HL-60 (cell line): Measurements from ENCODE around the gene CERS4.

Experiments
- CTCF ChIP-seq: IDR thresholded peaks from one replicate; pipeline ENCODE4 v1.5.1; 2011; ENCODE audit warnings: low read length, control low read depth, inconsistent platforms; ENCODE audit not compliant: insufficient read depth
- GABPA ChIP-seq: IDR thresholded peaks from 2 replicates; pipeline ENCODE4 v1.6.1; 2012; ENCODE audit warnings: low read depth
- POLR2AphosphoS5 ChIP-seq: IDR thresholded peaks from 2 replicates; pipeline ENCODE4 v1.6.1; 2012; ENCODE audit warnings: low read depth
- SPI1 ChIP-seq: IDR thresholded peaks from 2 replicates; pipeline ENCODE4 v1.6.1; 2012; ENCODE audit warnings: low read depth, mild to moderate bottlenecking, borderline replicate concordance
- TF ChIP-seq, protein P1 (sequence below): IDR thresholded peaks from 2 replicates; pipeline ENCODE4 v1.6.1; 2012; ENCODE audit warnings: low read depth; ENCODE audit not compliant: insufficient replicate concordance

DNA sequence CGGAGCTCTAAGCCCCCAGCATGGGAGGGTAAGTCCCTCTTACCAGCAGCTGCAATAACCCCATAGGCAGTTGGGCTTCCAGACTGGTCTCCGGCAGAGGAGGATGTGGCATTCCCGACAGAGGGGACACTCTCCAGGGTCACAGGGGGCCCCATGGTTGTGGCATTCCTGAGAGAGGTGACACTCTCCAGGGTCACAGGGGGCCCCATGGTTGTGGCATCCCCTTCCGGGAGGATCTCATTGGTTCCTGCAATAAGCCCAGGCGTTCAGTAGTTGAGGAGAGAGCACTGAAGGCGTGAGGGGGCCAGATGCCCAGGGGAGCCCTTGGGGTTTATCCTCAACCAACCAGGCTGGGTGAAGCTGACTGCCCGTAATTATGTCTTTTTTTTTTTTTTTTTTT lies 93.6 kb downstream of the CERS4 start:
- TF ChIP-seq CTCF, result no peak
- no peak for TF ChIP-seq POLR2AphosphoS5
- no peak for TF ChIP-seq GABPA
- TF ChIP-seq, protein P1, sequence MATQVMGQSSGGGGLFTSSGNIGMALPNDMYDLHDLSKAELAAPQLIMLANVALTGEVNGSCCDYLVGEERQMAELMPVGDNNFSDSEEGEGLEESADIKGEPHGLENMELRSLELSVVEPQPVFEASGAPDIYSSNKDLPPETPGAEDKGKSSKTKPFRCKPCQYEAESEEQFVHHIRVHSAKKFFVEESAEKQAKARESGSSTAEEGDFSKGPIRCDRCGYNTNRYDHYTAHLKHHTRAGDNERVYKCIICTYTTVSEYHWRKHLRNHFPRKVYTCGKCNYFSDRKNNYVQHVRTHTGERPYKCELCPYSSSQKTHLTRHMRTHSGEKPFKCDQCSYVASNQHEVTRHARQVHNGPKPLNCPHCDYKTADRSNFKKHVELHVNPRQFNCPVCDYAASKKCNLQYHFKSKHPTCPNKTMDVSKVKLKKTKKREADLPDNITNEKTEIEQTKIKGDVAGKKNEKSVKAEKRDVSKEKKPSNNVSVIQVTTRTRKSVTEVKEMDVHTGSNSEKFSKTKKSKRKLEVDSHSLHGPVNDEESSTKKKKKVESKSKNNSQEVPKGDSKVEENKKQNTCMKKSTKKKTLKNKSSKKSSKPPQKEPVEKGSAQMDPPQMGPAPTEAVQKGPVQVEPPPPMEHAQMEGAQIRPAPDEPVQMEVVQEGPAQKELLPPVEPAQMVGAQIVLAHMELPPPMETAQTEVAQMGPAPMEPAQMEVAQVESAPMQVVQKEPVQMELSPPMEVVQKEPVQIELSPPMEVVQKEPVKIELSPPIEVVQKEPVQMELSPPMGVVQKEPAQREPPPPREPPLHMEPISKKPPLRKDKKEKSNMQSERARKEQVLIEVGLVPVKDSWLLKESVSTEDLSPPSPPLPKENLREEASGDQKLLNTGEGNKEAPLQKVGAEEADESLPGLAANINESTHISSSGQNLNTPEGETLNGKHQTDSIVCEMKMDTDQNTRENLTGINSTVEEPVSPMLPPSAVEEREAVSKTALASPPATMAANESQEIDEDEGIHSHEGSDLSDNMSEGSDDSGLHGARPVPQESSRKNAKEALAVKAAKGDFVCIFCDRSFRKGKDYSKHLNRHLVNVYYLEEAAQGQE, result no peak
- TF ChIP-seq SPI1, result no peak
